HG03103 (cell line): Measurements from ENCODE around the gene C1QTNF9.
"Not testable (repeated sequence)": the region's sequence is repeated elsewhere in the genome, so short reads cannot be mapped to it uniquely, and the experiment has no call there.

Experiments
- ATAC-seq: cut with Tn5 transposase; IDR thresholded peaks from one replicate; pipeline ENCODE4 v1.9.1; 2021; ENCODE audit warnings: low read depth; ENCODE audit not compliant: unreplicated experiment

Gene C1QTNF9

GRCh38 chr13:24309300-24309699, at the start of gene C1QTNF9:
Gene C1QTNF9, plus strand, starts transcription at chr13:24309580. Its CDS starts 6,424 bp downstream, at chr13:24316004.
- not testable (repeated sequence) for ATAC-seq

- ATAC-seq, result no peak
Observed at GRCh38 chr13:24261566-24261965, 47.8 kb upstream of the C1QTNF9 start.

GRCh38 chr13:24263632-24264031, 45.7 kb upstream of the C1QTNF9 start:
- ATAC-seq, result no peak

- no peak for ATAC-seq
Observed at GRCh38 chr13:24264976-24265375, 44.4 kb upstream of the C1QTNF9 start.

GRCh38 chr13:24265453-24265852, 43.9 kb upstream of the C1QTNF9 start:
- ATAC-seq, result no peak

GRCh38 chr13:24267274-24267673, 42.1 kb upstream of the C1QTNF9 start:
- ATAC-seq, result no peak

GRCh38 chr13:24267801-24268200, 41.6 kb upstream of the C1QTNF9 start:
- ATAC-seq, result no peak

GRCh38 chr13:24269821-24270220, 39.6 kb upstream of the C1QTNF9 start:
- no peak for ATAC-seq

- ATAC-seq, result peak; percentile 35
Observed at GRCh38 chr13:24270639-24271141, 38.7 kb upstream of the C1QTNF9 start.

- ATAC-seq, result no peak
Observed at GRCh38 chr13:24271231-24271600, 38.2 kb upstream of the C1QTNF9 start.

- peak; percentile 30 for ATAC-seq
Observed at GRCh38 chr13:24271601-24272451, 37.6 kb upstream of the C1QTNF9 start.

- no peak for ATAC-seq
Observed at GRCh38 chr13:24272452-24273161, 36.8 kb upstream of the C1QTNF9 start.

- no peak for ATAC-seq
Observed at GRCh38 chr13:24273926-24274325, 35.5 kb upstream of the C1QTNF9 start.

GRCh38 chr13:24274452-24275021, 34.8 kb upstream of the C1QTNF9 start:
- ATAC-seq, result peak; percentile 49

- ATAC-seq, result no peak
Observed at GRCh38 chr13:24275041-24275440, 34.3 kb upstream of the C1QTNF9 start.

GRCh38 chr13:24276306-24276705, 33.1 kb upstream of the C1QTNF9 start:
- ATAC-seq, result no peak

- no peak for ATAC-seq
Observed at GRCh38 chr13:24276861-24277260, 32.5 kb upstream of the C1QTNF9 start.

GRCh38 chr13:24277761-24278160, 31.6 kb upstream of the C1QTNF9 start:
- no peak for ATAC-seq

- ATAC-seq, result no peak
Observed at GRCh38 chr13:24279327-24280110, 29.9 kb upstream of the C1QTNF9 start.

GRCh38 chr13:24280720-24281119, 28.7 kb upstream of the C1QTNF9 start:
- ATAC-seq, result peak; percentile 75
